Measurements from ENCODE around the gene NUDT4. TPM values are rescaled to one million over a fixed set of nuclear protein-coding genes. Genes with fewer than 3 reads are reported as not detected.

Gene NUDT4
- total and polyA plus RNA-seq, 2 of the 13 experiments (the other 11 are each of a cell fraction or from before 2014, with no cell fraction given) = 37.3 to 70.1 TPM

- FAIRE-seq (no peak), ATAC-seq (peak; percentile 68; the same call in 2 of the 3 replicates), DNase-seq (ENCODE audit: low spot score) (no peak)
- POLR2A ChIA-PET = no interaction called here
- no peak overlapping the region for H3K4me3 ChIP-seq (replicated peaks in 1 of 3; ENCODE audit: insufficient read depth in 1 of 3, low read depth in 2 of 3, low read length in 3 of 3)
- no peaks in the 10 kb centered on the region for H3K9me3 ChIP-seq (ENCODE audit: low read length)
- in situ Hi-C loops (cut with HindIII; ENCODE audit: extremely low pct_ligation_motif_present, low pct_unique_long_range_greater_than_20kb) = loop anchor here (10.0 kb wide), 1 partner anchor 633 kb away; no protein-coding TSS in a partner anchor
- H3K79me2 ChIP-seq (ENCODE audit: insufficient read depth, low read length) = peaks cover 97% of the 10 kb centered on the region
- BruUV-seq (replicated peaks) = no TSS peak
- H3K36me3 ChIP-seq (replicated peaks in 1 of 2; ENCODE audit: control insufficient read depth in 1 of 2, insufficient read depth in 2 of 2, low read length in 2 of 2) = peaks cover 0 to 3% of the 10 kb centered on the region in 2 experiments; a peak in 2 of 5 replicates
- H2AFZ ChIP-seq (ENCODE audit: low read length) = no peak overlapping the region
- peaks cover 50% of the 10 kb centered on the region for H3K4me1 ChIP-seq (ENCODE audit: insufficient read depth, low read length)
- peaks cover 81% of the 10 kb centered on the region for H4K20me1 ChIP-seq (ENCODE audit: insufficient read depth, low read length)
- H3K4me2 ChIP-seq (ENCODE audit: low read depth, low read length) = no peak overlapping the region
- WGBS (ENCODE audit: low lambda C conversion rate) = 79% methylated on average over 4 of the region's 4 CpGs
- H3K27ac ChIP-seq (ENCODE audit: extremely low read length, insufficient read depth, low read length) = no peak overlapping the region
- CTCF ChIA-PET (ENCODE audit: low intra/inter-chr PET ratio, low total read pairs) = no interaction called here
- no peak overlapping the region for H3K9ac ChIP-seq (ENCODE audit: insufficient read depth, low read depth, low read length)
- H3K27me3 ChIP-seq (ENCODE audit: control insufficient read depth in 1 of 2, insufficient read depth in 2 of 2, low read length in 2 of 2) = no peaks in the 10 kb centered on the region
- intact Hi-C loops (cut with micrococcal nuclease; ENCODE audit: unreplicated experiment) = no loop called here
- TF ChIP-seq ZHX2 (IDR thresholded peaks at IDR 0.05; ENCODE audit: low read depth) = no peak
- TF ChIP-seq ZHX2 (CRISPR knock-in tag; IDR thresholded peaks at IDR 0.05; ENCODE audit: borderline replicate concordance) = no peak
- TF ChIP-seq, protein P1, sequence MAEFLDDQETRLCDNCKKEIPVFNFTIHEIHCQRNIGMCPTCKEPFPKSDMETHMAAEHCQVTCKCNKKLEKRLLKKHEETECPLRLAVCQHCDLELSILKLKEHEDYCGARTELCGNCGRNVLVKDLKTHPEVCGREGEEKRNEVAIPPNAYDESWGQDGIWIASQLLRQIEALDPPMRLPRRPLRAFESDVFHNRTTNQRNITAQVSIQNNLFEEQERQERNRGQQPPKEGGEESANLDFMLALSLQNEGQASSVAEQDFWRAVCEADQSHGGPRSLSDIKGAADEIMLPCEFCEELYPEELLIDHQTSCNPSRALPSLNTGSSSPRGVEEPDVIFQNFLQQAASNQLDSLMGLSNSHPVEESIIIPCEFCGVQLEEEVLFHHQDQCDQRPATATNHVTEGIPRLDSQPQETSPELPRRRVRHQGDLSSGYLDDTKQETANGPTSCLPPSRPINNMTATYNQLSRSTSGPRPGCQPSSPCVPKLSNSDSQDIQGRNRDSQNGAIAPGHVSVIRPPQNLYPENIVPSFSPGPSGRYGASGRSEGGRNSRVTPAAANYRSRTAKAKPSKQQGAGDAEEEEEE (CRISPR knock-in tag; IDR thresholded peaks at IDR 0.05; ENCODE audit: borderline replicate concordance) = no peak
- no peak for TF ChIP-seq HNRNPLL (IDR thresholded peaks at IDR 0.05; ENCODE audit: low read depth, low read length, poor library complexity, severe bottlenecking)
- no peak for TF ChIP-seq ADNP (CRISPR knock-in tag; IDR thresholded peaks at IDR 0.05)
- no peak for TF ChIP-seq CSRNP2 (CRISPR knock-in tag; conservative IDR thresholded peaks at IDR 0.05; ENCODE audit: low read depth)
- TF ChIP-seq, protein P2, sequence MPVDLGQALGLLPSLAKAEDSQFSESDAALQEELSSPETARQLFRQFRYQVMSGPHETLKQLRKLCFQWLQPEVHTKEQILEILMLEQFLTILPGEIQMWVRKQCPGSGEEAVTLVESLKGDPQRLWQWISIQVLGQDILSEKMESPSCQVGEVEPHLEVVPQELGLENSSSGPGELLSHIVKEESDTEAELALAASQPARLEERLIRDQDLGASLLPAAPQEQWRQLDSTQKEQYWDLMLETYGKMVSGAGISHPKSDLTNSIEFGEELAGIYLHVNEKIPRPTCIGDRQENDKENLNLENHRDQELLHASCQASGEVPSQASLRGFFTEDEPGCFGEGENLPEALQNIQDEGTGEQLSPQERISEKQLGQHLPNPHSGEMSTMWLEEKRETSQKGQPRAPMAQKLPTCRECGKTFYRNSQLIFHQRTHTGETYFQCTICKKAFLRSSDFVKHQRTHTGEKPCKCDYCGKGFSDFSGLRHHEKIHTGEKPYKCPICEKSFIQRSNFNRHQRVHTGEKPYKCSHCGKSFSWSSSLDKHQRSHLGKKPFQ (CRISPR knock-in tag; IDR thresholded peaks at IDR 0.05; ENCODE audit: insufficient replicate concordance) = peak; percentile 49
- TF ChIP-seq TCF12 (IDR thresholded peaks at IDR 0.05) = no peak
- no peak for TF ChIP-seq TCF12 (CRISPR knock-in tag; IDR thresholded peaks at IDR 0.05)
- TF ChIP-seq, protein P3, sequence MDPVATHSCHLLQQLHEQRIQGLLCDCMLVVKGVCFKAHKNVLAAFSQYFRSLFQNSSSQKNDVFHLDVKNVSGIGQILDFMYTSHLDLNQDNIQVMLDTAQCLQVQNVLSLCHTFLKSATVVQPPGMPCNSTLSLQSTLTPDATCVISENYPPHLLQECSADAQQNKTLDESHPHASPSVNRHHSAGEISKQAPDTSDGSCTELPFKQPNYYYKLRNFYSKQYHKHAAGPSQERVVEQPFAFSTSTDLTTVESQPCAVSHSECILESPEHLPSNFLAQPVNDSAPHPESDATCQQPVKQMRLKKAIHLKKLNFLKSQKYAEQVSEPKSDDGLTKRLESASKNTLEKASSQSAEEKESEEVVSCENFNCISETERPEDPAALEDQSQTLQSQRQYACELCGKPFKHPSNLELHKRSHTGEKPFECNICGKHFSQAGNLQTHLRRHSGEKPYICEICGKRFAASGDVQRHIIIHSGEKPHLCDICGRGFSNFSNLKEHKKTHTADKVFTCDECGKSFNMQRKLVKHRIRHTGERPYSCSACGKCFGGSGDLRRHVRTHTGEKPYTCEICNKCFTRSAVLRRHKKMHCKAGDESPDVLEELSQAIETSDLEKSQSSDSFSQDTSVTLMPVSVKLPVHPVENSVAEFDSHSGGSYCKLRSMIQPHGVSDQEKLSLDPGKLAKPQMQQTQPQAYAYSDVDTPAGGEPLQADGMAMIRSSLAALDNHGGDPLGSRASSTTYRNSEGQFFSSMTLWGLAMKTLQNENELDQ (CRISPR knock-in tag; IDR thresholded peaks at IDR 0.05; ENCODE audit: borderline replicate concordance) = no peak
Measured at GRCh38 chr12:93417967-93418480, 40.3 kb downstream of the NUDT4 start.

All from HepG2 (cell line).